HG03045 (cell line): Measurements from ENCODE around the gene PRKCD.
A peak's percentile ranks its signal among the peaks of the same experiment; 100 is the strongest.

Experiments
- ATAC-seq: cut with Tn5 transposase; IDR thresholded peaks from one replicate; pipeline ENCODE4 v1.9.1; 2021; ENCODE audit warnings: mild to moderate bottlenecking, moderate library complexity; ENCODE audit not compliant: unreplicated experiment

Gene PRKCD

DNA sequence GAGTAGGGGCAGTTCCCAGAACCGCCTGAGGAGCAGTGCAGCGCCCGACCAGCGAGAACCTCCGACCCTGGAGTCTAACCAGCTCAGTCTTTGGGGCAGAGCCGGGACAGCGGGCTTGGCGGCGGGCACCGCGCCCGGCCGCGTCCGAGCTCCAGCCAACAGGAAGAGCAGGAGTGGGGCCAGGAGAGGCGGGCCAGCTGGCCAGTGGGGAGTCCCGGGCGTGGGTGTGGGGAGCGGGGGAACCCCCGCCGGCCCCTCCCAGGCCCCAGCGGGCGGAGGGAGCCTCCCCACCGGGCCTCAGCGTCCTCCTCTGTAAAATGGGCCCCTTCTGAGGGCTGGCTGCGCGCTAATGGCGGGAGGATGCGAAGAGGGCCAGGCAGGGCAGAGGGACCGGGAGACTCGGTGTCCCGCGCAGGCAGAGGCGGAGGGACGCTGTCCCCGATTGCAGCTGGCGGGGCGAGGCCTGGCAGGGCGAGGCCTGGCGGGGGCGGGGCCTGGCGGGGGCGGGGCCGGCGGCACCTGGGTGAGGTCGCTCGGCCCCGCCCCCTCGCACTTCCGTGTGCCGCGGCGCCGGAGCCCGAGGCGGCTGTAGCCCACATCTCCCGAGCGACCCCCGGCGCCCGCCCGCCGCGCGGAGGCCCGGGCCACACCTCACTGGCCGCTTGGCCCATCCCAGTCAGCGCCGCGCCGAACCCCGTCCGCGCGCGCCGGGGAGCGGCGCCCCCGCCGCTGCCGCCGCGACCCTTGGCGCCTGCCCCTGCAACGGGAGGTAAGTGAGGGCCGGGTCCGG is at the start of gene PRKCD:
Gene PRKCD, plus strand, starts transcription at position 550 of the 790 bp plus-strand sequence. CDS start 17,214 bp downstream, outside the sequence.
- ATAC-seq: peak; percentile 49

DNA sequence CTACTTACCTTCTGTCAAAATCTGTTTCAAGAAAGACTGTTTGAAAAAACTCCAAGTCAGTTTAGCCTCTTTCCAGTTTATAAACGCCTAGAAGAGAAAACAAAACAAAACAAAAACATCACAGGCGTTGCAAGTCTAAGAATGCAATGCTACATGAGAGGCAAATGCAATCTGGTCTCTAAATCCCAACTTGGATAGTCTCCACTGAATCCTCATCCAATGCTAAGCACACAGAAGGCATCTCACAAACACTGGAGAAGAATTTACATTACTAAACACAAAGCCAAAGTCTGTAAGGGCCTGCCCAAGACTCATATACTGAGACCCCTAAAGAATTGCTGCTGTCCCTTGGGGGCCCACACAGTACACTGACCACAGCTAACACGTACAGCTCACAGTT is 49.2 kb upstream of the PRKCD start:
- ATAC-seq: no peak

DNA sequence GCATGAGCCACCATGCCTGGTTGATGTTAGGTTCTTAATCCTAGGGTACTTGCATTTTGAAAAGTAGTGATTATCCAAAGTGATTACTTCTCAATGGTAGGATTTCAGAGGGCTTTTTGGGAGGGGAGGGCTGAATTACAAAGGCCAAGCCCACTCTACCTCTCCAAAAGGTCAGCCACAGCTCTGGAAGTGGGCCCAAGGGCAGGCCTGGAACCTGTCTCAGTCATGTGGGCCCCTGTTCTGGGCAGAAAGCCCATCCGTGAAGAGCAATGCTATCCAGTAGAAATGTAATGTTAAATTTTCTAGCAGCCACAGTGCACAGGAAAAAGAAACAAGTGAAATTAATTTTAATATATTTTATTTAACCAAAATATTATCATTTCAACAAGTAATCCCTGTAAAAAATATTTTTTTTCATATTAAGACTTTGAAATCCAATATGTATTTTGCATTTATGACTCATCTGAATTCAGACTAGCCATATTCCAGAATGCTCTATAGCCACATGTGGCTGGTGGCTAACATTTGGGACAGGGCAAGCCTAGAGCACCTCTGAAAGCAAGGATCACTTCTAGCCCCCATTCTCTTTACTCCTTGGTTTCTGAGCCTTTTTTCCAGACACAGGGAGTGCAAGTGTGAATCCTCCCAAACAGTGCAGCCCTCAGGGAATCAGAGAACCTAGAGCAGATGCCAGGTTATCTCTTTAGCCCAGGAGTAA is 47.6 kb upstream of the PRKCD start:
- no peak for ATAC-seq

DNA sequence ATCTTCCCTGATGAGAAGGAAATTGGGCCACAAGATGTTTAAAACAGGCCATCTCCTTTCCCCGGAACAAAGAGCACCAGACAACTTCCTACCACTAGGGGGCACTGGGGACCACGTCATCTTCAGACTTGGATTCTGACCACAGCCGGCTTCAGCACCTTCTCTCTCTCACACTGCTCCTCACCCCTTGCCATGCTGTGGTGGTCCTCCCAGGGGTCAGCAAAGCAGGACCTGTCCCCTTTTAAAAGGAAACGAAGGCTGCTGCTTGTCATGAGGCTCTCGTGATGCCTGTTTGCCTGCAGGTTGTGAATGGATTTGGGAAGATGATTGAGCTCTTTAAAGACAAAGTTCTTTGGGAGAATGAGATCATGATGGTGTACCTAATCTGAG is 47.0 kb upstream of the PRKCD start:
- ATAC-seq: peak; percentile 59

DNA sequence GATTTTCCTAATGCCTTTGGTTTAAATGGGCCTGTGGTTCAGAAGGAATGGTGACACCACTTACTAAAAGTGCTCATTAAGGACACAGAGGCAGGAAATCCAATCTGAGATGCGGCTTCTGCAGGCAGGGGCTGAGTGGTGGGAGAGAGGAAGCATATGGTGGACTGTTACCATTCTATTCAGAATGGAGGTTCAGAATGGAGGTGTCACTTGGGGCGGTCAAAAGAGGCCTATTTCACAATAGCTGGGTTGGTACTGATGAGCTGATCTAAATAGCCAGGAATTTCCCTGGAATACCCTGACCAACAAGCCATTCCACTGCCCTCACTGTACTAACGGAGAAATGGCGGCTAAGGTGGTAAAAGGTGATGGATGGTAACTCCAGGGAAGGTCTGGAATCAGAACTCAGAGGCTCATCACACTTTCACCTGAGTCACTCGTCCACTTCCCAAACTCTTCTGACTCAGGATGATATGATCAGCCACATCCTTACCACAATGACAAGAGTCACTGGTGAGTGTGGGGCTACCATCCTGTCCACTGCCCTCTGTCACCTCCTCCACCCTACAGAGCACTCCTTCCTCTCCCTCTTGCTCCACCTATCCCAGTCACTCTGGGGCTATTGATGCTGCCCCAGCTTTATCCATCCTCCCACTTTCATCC is 46.5 kb upstream of the PRKCD start:
- no peak for ATAC-seq

DNA sequence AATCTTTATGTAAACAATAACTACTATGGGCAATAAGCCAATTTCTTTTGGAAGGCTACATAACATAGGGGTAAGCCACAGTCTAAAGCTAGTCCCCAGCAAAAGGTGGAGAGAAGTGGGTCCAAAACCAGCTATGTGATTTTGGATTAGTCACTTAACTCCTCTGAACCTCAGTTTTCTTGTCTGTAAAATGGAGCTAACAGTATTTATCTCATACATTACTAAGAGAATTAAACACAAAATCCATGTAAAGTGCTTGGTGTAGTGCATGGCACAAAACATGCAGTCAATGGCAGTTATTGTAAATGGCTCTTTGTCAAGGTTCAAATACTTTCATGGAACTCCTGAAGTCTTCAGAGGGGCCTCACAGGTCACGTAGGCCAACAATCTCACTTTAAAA is 44.1 kb upstream of the PRKCD start:
- ATAC-seq: no peak

DNA sequence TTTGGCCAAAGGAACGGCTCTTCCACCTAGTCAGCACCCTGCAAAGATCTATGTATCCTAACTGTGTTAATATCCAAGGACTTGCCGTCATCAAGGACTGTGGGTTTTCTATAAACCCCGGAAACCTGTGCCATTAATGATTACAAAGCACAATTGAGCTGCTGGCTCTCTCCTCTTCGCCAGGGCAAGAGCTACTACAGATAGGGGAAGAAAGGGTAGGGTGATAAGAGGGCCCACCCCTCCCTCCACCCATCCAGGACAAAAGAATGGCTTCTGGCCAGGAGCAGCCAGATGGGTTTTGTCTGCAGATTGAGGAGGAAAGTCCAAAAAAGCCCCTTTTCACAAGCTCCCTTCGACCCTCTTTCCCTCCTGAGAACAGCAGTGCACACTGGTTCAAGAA is 40.7 kb upstream of the PRKCD start:
- no peak for ATAC-seq

DNA sequence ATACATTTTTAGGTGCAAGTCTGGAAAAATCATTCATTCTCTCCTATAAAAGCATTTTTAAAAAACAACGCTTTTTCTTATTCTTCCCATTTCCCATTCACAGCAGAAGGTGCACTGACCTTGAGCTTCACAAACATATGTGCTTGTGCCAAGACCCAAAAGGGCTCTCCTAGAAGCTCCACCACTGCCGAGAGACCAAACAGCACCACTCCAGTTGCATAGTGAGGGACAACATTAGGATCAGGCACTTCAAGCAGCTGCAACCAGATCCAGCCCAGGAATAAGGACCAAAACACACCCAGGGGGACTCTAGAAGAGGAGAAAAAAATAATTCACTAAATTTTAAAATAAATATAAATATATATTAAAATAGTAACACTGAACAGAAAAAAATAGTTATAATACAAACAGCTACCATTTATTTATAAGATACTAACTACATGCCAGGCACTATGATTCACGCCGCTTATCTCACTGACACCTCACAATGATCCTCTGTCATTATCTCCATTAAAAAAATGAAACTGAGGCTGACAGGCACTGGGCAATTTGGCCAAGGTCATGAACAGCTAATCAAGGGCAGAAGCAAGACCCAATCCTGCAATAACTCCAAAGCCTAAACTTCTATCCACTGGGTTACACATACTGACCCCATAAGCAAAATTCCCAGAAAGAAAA is 38.6 kb upstream of the PRKCD start:
- ATAC-seq: no peak

DNA sequence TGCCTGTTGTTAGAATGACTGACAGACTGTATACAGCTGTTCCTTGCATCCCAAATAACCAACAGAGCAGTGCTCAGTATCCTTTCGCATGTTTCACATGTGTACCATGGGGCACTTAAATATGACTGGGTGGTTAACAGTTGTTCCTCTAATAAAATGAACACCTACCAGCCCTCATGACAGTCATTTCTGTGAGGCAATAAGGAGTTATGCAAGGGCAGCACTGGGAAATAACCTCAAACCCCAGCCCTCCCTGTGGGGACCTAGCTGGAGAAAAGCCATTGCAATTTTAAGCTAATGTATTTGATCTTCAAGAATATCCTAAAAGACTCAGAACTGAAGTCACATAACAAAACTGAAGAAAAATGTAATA is 38.1 kb upstream of the PRKCD start:
- no peak for ATAC-seq

DNA sequence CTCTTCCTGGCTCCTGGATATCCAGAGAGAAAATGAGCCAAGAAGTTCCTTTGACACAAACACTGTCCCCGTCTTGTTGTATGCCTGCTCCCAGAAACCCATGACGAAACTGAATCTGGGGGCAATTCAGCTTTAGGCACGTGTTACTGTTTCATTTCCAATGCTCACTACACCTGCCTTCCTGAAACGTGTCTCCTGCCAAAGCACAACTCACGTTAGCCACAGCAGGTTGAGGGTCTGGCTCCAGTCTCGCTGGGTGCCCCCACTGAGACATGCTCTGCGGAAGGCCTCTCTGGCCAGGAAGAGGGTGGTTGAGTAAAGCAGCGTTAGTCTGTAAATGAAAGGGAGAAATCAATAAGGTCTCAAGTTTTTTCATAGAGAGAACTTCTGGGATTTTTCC is 37.5 kb upstream of the PRKCD start:
- no peak for ATAC-seq

DNA sequence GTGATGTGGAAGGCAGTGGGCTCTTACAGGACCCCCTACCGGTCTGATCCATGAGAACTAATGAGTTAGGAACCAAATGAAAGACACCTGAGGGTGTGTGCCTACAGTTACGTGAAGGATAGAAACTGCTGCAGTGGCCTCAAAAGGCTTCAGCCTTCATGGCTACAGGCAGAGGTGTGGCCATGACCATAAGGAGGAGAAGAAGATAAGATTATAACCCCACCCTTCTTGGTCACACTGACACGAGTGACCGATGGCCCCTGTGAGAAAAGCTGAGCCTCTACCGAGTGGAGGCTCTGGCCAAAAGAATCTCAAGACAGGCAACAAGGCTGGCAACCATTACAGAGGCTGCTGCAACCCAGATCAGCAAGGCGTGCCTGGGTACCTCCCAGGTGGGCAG is 37.1 kb upstream of the PRKCD start:
- no peak for ATAC-seq

DNA sequence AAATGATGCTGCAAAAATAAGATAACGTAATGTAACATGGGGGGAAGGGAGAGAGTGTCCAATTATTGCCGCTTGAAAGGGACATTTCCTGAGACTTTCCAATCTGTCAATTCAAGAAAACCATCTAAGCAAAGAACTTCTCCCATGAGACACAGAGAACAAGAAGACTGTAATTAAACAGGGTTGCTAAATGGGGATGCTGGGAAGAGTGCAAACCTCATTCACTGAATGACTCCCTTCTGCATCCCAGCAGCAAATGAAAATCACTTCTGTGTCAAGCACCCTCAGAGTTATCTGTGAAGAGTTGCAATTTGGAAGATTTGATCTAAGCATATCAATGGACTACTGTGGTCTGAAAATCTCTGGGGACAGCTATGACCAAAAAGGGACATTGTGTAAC is 34.4 kb upstream of the PRKCD start:
- no peak for ATAC-seq

DNA sequence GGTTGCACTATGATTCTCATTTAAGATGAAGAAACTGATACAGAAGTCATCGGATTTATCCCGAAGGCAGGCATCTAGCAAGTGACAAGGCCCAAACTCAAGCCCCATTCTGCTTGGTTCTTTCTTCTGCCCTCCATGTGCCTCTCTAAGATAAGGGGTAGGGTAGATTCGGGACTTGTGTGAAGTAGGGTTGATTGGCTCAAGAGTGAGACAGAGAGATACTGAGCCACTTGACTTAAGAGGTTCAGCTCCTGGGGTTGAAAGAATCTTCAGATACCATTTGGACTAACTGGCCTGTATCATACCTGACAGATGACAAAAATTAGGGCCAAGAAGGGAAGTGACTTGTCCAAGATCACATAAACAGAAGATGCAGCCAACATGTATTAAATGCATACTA is 31.7 kb upstream of the PRKCD start:
- ATAC-seq: no peak

DNA sequence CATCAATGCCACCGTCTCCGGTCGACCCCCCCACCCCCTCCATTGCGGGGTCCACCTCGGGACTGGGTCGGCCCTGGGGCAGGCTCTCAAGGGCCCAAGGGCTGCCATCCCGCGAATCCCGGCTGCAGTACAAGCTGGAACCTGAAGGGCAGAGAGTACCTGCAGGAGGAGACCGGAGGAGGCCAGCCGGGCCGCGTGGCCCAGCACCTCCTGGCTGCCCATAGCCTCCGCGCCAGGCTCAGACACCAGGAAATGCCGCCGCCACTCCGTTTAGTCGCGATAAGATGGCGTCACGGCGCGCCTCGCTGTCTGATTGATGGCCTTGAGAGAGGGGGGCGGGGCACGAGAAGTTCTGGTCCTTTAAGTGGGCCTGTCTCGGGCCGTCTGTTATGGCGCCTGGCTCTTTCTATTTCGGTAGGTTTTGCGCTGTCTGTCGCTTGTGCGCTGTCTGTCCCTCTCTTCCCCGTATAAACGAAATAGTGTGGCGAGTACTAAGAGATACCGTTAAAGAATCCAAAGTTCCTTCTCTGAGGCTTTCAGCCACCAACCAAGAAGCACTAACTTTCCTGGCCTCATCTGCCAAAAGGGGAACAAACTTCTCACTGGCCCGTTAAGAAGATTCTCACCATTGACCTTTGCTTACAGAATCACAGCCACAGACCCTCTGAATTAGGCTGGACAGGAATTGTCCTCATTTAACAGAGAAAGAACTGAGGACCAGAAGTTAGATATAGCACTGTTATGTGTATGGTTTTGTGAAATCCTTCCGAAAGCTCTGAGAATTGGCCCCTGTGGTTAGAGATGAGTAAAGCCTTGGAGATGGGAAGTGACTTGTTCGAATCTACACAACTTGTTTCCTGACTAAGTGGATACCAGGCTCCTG is 30.6 kb upstream of the PRKCD start, which contains the start of gene RFT1:
Gene RFT1, minus strand, starts transcription at position 257 of the 883 bp plus-strand sequence. Its CDS starts 35 bp downstream, at position 222.
- ATAC-seq: peak; percentile 85

DNA sequence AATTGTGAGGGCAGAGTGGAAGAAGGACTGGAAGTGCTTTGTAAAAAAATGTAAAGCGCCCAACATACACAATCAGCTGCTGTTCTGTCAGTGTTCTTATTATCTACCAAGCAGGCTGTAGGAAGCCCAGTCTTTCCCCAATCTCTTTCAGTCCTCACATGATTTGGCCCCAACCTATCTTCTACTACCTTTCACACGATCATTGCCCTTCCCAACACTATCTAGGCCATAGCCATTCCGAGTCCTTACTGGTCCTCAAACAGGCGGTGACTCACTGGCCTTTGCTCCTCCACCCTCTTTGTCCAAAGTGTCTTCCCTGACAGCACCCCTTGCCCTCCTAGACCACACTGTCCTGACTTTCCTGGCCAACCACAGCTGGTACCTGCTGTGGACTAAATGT is 29.9 kb upstream of the PRKCD start:
- ATAC-seq: no peak

DNA sequence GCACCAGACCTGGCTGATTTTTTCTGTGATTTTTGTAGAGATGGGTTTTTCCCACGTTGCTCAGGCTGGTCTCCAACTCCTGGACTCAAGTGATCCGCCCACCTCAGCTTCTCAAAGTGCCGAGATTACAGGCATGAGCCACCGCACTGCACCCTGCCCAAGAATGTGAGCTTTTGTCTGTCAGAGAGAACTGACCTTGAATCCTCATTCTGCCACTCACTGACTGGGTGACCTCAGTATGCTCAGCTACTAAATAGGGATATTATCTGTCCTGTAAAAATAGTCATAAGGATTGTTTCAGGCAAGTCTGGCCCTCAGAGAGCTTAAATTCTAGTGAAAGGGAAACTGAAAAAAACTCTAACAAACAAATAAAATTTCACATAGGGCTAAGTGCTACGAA is 28.7 kb upstream of the PRKCD start:
- no peak for ATAC-seq

DNA sequence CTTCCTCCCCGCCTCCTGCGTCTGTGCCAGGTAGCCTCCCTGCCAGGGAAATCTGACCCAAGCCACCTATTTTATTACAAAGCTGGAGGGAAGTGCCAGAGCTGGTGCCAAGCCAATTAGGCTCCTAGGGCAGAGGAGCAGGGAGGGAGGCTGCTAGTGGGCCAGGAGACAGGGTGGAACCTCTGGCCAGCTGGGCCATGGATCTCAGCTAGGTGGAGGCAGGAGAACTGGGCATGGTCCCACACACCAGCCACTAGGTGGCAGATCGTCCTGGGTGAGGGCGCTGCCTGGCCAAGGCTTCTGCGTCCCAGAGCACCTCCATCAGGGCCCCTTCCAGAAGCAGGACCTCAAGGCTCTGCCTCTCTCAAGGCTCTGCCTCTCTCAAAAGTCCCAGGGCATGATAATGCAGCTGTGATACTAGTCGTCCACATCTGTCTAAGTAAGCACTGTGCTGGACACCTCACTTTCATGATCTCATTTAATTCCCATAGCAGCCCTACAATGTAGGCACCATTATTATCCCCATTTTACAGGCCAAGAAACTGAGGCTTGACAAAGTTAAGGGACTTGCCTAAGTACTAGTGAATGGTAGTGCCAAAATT is 26.3 kb upstream of the PRKCD start:
- ATAC-seq: peak; percentile 54

DNA sequence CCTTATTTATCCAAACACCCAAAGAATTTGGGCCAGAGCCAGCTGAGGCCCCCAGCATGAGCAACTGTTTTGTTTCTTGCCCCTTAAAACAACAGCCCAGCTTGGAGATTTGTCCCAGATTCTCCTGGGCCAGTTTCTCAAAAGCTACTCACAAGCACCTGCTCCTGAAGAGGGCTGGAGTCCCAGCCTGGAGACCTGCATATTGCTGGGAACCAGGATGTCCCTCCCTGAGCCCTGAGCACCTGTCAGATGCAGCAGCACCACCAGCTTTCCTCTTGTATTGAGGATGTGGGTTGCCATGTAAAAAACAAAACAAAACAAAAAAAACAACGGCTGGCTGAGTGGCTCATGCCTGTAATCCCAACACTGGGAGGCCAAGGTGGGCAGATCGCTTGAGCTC is 23.8 kb upstream of the PRKCD start:
- no peak for ATAC-seq

DNA sequence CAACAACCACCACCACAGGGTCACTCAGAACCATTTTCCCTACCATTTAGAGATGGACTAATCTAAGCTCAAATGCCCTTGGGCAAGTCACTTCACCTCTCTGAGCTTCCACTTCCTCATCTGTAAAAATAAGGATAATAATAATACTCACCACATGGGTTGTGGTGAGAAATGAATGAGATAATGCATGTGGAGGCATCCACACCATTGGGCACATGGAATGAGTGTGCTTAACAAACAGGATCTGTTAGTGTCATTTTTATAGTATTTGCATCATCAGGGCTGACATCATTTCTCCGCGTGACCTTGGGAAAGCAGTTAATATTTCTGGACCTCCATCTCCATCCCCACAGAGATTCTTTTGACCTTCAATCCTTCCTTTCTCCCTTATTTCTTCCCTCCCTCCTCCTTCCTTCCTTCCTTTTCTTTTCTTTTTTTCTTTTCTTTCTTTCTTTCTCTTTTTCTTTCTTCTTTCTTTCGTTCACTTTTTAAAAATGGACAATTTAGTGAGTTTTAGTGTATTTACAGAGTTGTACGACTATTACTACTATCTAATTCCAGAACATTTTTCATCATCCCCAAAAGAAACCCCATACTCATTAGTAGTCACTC is 23.1 kb upstream of the PRKCD start:
- ATAC-seq: no peak
